SK-N-SH (cell line): ENCODE measurements around the gene SNRNP25.

Experiments
- CTCF ChIP-seq: fragments of 200-600 bp; sonication (generic); IDR thresholded peaks from 2 replicates; pipeline ENCODE4 v1.6.1; 2017; ENCODE audit warnings: antibody characterized with exemption, mild to moderate bottlenecking, moderate library complexity
- ELF1 ChIP-seq: IDR thresholded peaks from 2 replicates; pipeline ENCODE4 v1.4.0; 2012
- EP300 ChIP-seq, 2 experiments: IDR thresholded peaks; 2 replicates each; pipeline versions ENCODE4 v1.4.0 to v1.6.1; 2012; ENCODE audit warnings: borderline replicate concordance in 1 of 2, low read depth in 1 of 2, low read length in 1 of 2
- GATA2 ChIP-seq: sonication (generic); formaldehyde crosslinking; IDR thresholded peaks from 2 replicates; pipeline ENCODE4 v1.5.0; 2020; ENCODE audit warnings: mild to moderate bottlenecking, missing genetic modification reagents
- POLR2AphosphoS5 ChIP-seq: IDR thresholded peaks from 2 replicates; pipeline ENCODE4 v1.6.1; 2012; ENCODE audit warnings: low read depth, low read length
- RAD21 ChIP-seq: IDR thresholded peaks from 2 replicates; pipeline ENCODE4 v1.6.1; 2012; ENCODE audit warnings: mild to moderate bottlenecking, low read length
- TCF12 ChIP-seq: IDR thresholded peaks from 2 replicates; pipeline ENCODE4 v1.4.0; 2012
- TF ChIP-seq, protein P1 (sequence below): IDR thresholded peaks from 2 replicates; pipeline ENCODE4 v1.4.0; 2012; ENCODE audit warnings: low read depth

- no peak for TF ChIP-seq ELF1
- no peak for TF ChIP-seq CTCF
- no peak for TF ChIP-seq EP300 (IDR thresholded peaks at IDR 0.05; ENCODE audit: borderline replicate concordance in 1 of 2, low read depth in 1 of 2, low read length in 1 of 2)
- no peak for TF ChIP-seq TCF12
- no peak for TF ChIP-seq POLR2AphosphoS5
- TF ChIP-seq, protein P1, sequence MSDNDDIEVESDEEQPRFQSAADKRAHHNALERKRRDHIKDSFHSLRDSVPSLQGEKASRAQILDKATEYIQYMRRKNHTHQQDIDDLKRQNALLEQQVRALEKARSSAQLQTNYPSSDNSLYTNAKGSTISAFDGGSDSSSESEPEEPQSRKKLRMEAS, result no peak
- TF ChIP-seq GATA2 (CRISPR knock-in tag), result no peak
- TF ChIP-seq RAD21, result no peak
Observed at GRCh38 chr16:59440-60059, 5.9 kb downstream of the SNRNP25 start.
